Smooth muscle cell (in vitro differentiated cells): ENCODE results near the gene ZNG1E. TPM values are rescaled to one million over a fixed set of nuclear protein-coding genes. Genes with fewer than 3 reads are reported as not detected.
"Not testable (repeated sequence)": the region's sequence is repeated elsewhere in the genome, so short reads cannot be mapped to it uniquely, and the experiment has no call there.

Experiments used
- DNase-seq: peaks from one replicate; lab custom pipeline; 2025; ENCODE audit not compliant: unreplicated experiment; lab: John Stamatoyannopoulos, UW
- H2AFZ ChIP-seq: fragments of 200-600 bp; sonication (generic); 2 replicates; pipeline ENCODE4 v1.6.0; 2016; ENCODE audit warnings: antibody characterized with exemption, low read depth, mild to moderate bottlenecking
- H3F3A ChIP-seq: fragments of 200-600 bp; sonication (generic); 2 replicates; pipeline ENCODE4 v1.6.0; 2017; ENCODE audit warnings: antibody characterized with exemption, low read depth
- H3K27ac ChIP-seq: fragments of 200-600 bp; sonication (generic); 2 replicates; pipeline ENCODE4 v1.5.1; 2016; ENCODE audit warnings: low read depth, mild to moderate bottlenecking
- H3K27me3 ChIP-seq: fragments of 200-600 bp; sonication (generic); 2 replicates; pipeline ENCODE4 v1.6.1; 2016; ENCODE audit warnings: low read depth, mild to moderate bottlenecking
- H3K36me3 ChIP-seq: fragments of 200-600 bp; sonication (generic); 2 replicates; pipeline ENCODE4 v1.5.1; 2016; ENCODE audit warnings: low read depth
- H3K4me1 ChIP-seq: fragments of 200-600 bp; sonication (generic); 2 replicates; pipeline ENCODE4 v1.5.1; 2016; ENCODE audit warnings: low read depth
- H3K4me2 ChIP-seq: fragments of 200-600 bp; sonication (generic); 2 replicates; pipeline ENCODE4 v1.6.0; 2016; ENCODE audit warnings: mild to moderate bottlenecking
- H3K4me3 ChIP-seq: fragments of 200-600 bp; sonication (generic); 2 replicates; pipeline ENCODE4 v1.5.1; 2016; ENCODE audit warnings: mild to moderate bottlenecking
- H3K79me2 ChIP-seq: fragments of 200-600 bp; sonication (generic); 2 replicates; pipeline ENCODE4 v1.6.0; 2016; ENCODE audit warnings: low read depth, mild to moderate bottlenecking
- H3K9ac ChIP-seq: fragments of 200-600 bp; sonication (generic); 2 replicates; pipeline ENCODE4 v1.6.0; 2016; ENCODE audit warnings: low read depth
- H3K9me3 ChIP-seq: fragments of 200-600 bp; sonication (generic); replicated peaks from 2 replicates; pipeline ENCODE4 v1.5.1; 2016; ENCODE audit warnings: low read depth
- H4K20me1 ChIP-seq: fragments of 200-600 bp; sonication (generic); 2 replicates; pipeline ENCODE4 v1.6.0; 2016; ENCODE audit warnings: low read depth
- WGBS: methylation state at CpG from one replicate; pipeline ENCODE4 v1.1.7; 2016; ENCODE audit warnings: low lambda C conversion rate; 5-methylcytosine and 5-hydroxymethylcytosine counted together
- polyA plus RNA-seq: library from polyadenylated mRNA; unstranded; fragments of >200 nt; fragmentation: Nextera tagmentation; extraction: Ambion mirVana; gene quantifications from 2 replicates; pipeline ENCODE4 v1.2.1, GENCODE V29; 2016
- total RNA-seq: library from RNA; depleted of rRNA; stranded (reverse); fragments of >200 nt; gene quantifications from 2 replicates; pipeline ENCODE4 v1.2.3, GENCODE V29; 2014

ZNG1E gene
- total and polyA plus RNA-seq, 2 experiments from 2014 or later, result 49.0 to 50.7 TPM

DNA sequence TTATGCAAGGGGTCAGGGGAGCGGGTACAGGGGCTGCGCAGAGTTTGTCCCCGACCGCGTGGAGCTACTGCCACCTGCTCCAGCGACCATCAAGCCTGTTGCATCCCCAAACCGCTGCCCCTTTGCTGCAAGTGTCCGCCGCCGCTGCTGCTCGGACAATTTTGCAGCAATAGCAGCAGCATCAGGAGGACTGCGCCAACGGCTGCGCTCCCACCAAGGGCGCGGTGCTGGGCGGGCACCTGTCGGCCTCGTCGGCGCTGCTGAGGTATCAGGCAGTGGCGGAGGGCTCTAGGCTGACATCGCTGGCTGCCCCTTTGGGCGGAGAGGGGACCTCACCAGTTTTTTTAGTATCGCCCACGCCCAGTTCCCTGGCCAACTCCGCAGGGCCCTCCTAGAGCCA is 62.4 kb downstream of the ZNG1E start:
- H3K79me2 ChIP-seq, H3K36me3 ChIP-seq, H3K4me2 ChIP-seq, DNase-seq, H3K9ac ChIP-seq, H3K4me3 ChIP-seq, H3F3A ChIP-seq, H3K27ac ChIP-seq, H2AFZ ChIP-seq, H4K20me1 ChIP-seq, H3K4me1 ChIP-seq, H3K9me3 ChIP-seq: not testable (repeated sequence)
- H3K27me3 ChIP-seq, result peaks cover 14% of the 10 kb centered on the region
- WGBS, result 0% methylated on average over 2 of the region's 27 CpGs

Other genes with a start within 250 kb of the ZNG1E start
- 0.13 TPM in 1 of 2 replicates, not detected in the other for gene FOXD4L4, start 61.2 kb downstream of the ZNG1E start, total RNA-seq
- gene FOXD4L4, start 61.2 kb downstream of the ZNG1E start, polyA plus RNA-seq, result not detected in 2 replicates